OCI-LY7 (cell line): ENCODE data around the gene TRIM41.

ENCODE experiments used
- EZH2phosphoT487 ChIP-seq: fragments of 200-600 bp; sonication (generic); IDR thresholded peaks from 2 replicates; pipeline ENCODE4 v1.6.1; 2018; ENCODE audit warnings: low read depth, borderline replicate concordance, mild to moderate bottlenecking, mixed run types, antibody characterized with exemption, low read length, moderate library complexity, mixed read lengths
- TF ChIP-seq, protein P1 (sequence below): fragments of 200-600 bp; sonication (generic); conservative IDR thresholded peaks from 2 replicates; pipeline ENCODE4 v1.5.1; 2014; ENCODE audit warnings: mild to moderate bottlenecking, antibody characterized with exemption, low read length, moderate library complexity, mixed read lengths

DNA sequence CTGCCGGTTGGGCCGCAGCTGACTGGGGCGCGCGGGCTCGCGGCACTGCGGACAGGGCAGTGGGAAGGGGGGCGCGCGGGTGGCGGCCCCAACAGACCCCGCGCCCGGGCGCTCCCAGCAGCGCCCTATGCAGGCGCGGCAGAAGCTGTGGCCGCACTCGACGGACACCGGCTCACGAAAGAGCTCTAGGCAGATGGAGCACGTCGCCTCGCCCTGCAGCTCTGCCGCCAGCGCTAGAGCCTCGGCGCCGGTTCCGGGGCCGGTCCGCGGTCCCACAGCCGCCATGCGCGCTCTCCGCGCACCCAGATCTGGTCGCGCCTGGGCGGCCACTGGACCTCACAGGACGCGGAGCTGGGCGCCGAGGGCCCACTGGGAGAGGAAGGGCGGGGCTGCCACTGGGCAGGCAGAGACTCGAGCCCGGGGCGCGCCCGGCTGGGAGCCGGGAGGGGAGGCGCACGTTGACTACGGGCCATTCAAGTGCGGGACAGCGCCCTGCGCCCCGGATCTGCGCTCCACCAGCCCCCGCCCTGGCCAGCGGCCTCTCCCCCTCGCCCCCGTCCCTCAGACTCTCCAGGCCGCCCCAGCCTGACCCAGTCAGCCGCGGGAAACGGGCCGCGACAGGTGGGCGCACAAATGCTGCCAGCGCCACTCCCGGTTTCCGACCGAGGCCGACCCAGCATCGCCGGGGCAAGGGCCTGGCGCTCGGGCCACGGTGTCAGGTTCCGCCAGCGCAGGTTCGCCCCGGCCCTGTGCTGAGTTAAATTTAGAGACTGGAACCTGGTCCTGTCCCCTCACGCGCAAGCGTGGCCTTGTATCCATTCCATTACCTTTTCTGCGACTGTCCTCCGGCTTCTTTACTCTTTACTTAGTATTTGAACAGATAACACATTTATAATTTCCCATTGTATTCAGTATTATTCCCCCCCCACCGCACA lies 18.0 kb upstream of the TRIM41 start, which contains the start of gene TRIM7:
- TF ChIP-seq, protein P1, sequence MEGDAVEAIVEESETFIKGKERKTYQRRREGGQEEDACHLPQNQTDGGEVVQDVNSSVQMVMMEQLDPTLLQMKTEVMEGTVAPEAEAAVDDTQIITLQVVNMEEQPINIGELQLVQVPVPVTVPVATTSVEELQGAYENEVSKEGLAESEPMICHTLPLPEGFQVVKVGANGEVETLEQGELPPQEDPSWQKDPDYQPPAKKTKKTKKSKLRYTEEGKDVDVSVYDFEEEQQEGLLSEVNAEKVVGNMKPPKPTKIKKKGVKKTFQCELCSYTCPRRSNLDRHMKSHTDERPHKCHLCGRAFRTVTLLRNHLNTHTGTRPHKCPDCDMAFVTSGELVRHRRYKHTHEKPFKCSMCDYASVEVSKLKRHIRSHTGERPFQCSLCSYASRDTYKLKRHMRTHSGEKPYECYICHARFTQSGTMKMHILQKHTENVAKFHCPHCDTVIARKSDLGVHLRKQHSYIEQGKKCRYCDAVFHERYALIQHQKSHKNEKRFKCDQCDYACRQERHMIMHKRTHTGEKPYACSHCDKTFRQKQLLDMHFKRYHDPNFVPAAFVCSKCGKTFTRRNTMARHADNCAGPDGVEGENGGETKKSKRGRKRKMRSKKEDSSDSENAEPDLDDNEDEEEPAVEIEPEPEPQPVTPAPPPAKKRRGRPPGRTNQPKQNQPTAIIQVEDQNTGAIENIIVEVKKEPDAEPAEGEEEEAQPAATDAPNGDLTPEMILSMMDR: no peak
- TF ChIP-seq EZH2phosphoT487: no peak
